Large intestine (tissue), 3 donors: ENCODE measurements around the gene GRK5. TPM values are rescaled to one million over a fixed set of nuclear protein-coding genes. Genes with fewer than 3 reads are reported as not detected.
A peak's percentile ranks its signal among the peaks of the same experiment; 100 is the strongest.

Experiments
- DNase-seq, 2 donors: peaks; one replicate each; pipeline versions ENCODE4 v3.0.0 to v3.0.0-alpha.2; 2013
- H3K27ac ChIP-seq: one replicate; pipeline ENCODE4 v1.5.1; 2013; ENCODE audit warnings: low read length
- H3K27me3 ChIP-seq: 2 replicates; pipeline ENCODE4 v1.6.1; 2013; ENCODE audit warnings: low read length; ENCODE audit not compliant: control insufficient read depth, insufficient read depth
- H3K36me3 ChIP-seq: 2 replicates; pipeline ENCODE4 v1.6.1; 2013; ENCODE audit warnings: low read length; ENCODE audit not compliant: control insufficient read depth, insufficient read depth
- H3K4me1 ChIP-seq: one replicate; pipeline ENCODE4 v1.6.1; 2013; ENCODE audit warnings: low read length; ENCODE audit not compliant: control insufficient read depth, insufficient read depth
- H3K4me3 ChIP-seq: one replicate; pipeline ENCODE4 v1.5.1; 2013; ENCODE audit warnings: low read length
- H3K9me3 ChIP-seq: one replicate; pipeline ENCODE4 v1.6.1; 2013; ENCODE audit warnings: mild to moderate bottlenecking, low read depth, low read length, moderate library complexity; ENCODE audit not compliant: control insufficient read depth
- WGBS: methylation state at CpG from one replicate; pipeline ENCODE4 v1.1.5; 2013; ENCODE audit warnings: low lambda C conversion rate; ENCODE audit not compliant: insufficient coverage; 5-methylcytosine and 5-hydroxymethylcytosine counted together
- polyA plus RNA-seq: library from polyadenylated mRNA; unstranded; fragments of 120-200 nt; gene quantifications from one replicate; pipeline ENCODE4 v1.2.1, GENCODE V29; 2013

The GRK5 gene
- polyA plus RNA-seq, 1 donor, result 38.8 TPM

GRCh38 chr10:119388849-119389345 is 181.5 kb downstream of the GRK5 start:
- H3K4me3 ChIP-seq, result no peak overlapping the region
- WGBS, result no CpG with 5 or more reads among the region's 1 CpG
- no peaks in the 10 kb centered on the region for H3K9me3 ChIP-seq
- no peaks in the 10 kb centered on the region for H3K4me1 ChIP-seq
- no peak for DNase-seq
- peaks cover 9% of the 10 kb centered on the region for H3K36me3 ChIP-seq
- no peaks in the 10 kb centered on the region for H3K27me3 ChIP-seq
- no peak overlapping the region for H3K27ac ChIP-seq

- H3K4me1 ChIP-seq, result no peaks in the 10 kb centered on the region
- no peak overlapping the region for H3K27ac ChIP-seq
- peaks cover 9% of the 10 kb centered on the region for H3K36me3 ChIP-seq
- no peaks in the 10 kb centered on the region for H3K27me3 ChIP-seq
- DNase-seq, result no peak
- no peaks in the 10 kb centered on the region for H3K9me3 ChIP-seq
- H3K4me3 ChIP-seq, result no peak overlapping the region
- no CpG with 5 or more reads among the region's 18 CpGs for WGBS
Observed at GRCh38 chr10:119391440-119392251, 184.3 kb downstream of the GRK5 start.

DNA sequence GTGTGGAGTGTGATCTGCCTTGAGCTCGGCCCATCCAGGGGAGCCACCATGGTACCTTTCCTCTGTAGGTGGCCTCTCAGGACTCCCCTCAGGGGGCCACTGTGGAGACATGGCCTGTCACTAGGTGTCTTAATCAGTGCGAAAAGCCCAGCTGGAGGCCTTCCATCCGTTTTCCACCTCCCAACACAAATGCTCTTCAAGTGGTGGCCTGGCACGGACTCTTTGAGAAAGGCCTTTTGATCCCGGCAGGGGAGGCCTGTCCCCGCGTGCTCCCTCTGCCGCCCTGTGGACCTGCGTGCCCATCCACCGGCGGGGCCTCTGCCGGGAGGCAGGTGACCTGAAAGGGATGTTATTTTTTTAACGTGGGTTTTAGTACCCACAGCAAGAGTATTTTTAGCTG is 185.6 kb downstream of the GRK5 start:
- H3K9me3 ChIP-seq, result no peaks in the 10 kb centered on the region
- no peaks in the 10 kb centered on the region for H3K4me1 ChIP-seq
- no peaks in the 10 kb centered on the region for H3K27me3 ChIP-seq
- WGBS, result no CpG with 5 or more reads among the region's 13 CpGs
- no peak overlapping the region for H3K4me3 ChIP-seq
- H3K27ac ChIP-seq, result no peak overlapping the region
- no peak for DNase-seq
- H3K36me3 ChIP-seq, result peaks cover 14% of the 10 kb centered on the region

DNA sequence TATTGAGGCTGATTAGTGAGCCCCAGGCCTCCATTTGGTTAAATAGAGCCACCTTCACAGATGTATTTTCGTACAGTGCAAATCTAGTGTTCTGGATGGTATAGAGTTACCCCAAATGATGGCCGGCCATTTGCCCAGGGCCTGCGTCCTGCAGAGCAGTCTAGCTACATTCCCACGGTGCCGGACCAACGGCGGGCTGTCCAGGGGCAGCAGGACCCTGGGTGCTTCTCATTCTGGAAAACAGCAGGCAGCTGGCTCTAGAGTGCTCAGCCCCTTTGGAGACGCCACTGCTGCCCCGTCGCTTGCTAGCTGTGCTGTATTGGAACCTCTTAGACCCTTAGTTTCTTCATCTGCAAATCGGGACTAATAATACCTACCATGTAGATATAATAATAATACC is 186.1 kb downstream of the GRK5 start:
- no CpG with 5 or more reads among the region's 11 CpGs for WGBS

DNA sequence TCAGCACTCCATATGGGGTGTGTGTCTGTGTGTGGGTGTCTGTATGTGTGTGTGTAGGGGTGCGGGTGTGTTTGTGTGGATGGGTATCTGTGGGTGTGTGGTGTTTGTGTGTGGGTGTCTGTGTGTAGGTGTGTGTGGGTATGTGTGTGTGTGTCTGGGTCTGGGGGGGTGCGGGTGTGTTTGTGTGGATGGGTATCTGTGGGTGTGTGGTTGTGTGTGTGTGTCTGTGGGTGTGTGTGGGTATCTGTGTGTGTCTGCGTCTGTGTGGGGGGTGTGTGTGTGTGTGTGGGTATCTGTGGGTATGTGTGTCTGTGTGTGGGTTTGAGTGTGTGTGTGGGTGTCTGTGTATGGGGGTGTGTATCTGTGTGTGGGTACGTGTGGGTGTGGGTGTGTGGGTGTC is 186.5 kb downstream of the GRK5 start:
- no CpG with 5 or more reads among the region's 4 CpGs for WGBS
- Histone ChIP-seq H3K4me3 (no peak overlapping the region), H3K27me3 (no peaks in the 10 kb centered on the region), H3K36me3 (peaks cover 16% of the 10 kb centered on the region), H3K27ac (no peak overlapping the region), H3K9me3 (no peaks in the 10 kb centered on the region), H3K4me1 (peaks cover 2% of the 10 kb centered on the region)
- DNase-seq, result no peak

More for the DNA sequence above, 186.1 kb downstream of the GRK5 start:
- H3K4me1 ChIP-seq, result no peaks in the 10 kb centered on the region
- no peaks in the 10 kb centered on the region for H3K9me3 ChIP-seq
- H3K27ac ChIP-seq, result no peak overlapping the region
- no peak overlapping the region for H3K4me3 ChIP-seq
- H3K27me3 ChIP-seq, result no peaks in the 10 kb centered on the region
- H3K36me3 ChIP-seq, result peaks cover 16% of the 10 kb centered on the region
- no peak for DNase-seq

DNA sequence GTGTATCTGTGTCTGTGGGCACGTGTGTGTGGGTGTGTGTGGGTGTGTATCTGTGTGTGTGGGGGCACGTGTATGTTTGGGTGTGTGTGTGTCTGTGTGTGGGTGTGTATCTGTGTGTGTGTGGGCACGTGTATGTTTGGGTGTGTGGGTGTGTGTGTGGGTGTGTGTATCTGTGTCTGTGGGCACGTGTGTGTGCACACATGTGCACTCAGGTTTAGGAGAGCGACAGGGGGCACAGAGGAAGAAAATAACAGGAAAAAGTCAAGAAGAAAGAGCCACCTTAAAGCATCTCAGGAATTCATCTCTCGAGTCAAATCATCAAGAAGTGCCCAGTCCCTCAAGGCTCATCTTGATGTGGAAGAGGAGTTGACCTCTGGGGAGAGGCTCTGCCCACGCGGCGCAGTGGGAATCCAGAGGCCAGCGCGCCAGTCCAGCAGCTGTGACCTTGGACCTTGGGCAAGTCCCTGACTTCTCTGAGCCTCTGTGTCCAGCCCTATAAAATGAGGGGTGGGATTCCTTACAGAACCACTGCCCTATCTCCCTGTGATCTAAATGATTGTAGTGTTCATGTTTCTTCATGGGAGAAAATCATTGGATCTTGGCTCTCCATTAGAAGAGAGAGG is 187.4 kb downstream of the GRK5 start:
- WGBS, result no CpG with 5 or more reads among the region's 11 CpGs
- H3K36me3 ChIP-seq, result peaks cover 20% of the 10 kb centered on the region
- no peak overlapping the region for H3K4me3 ChIP-seq
- no peaks in the 10 kb centered on the region for H3K27me3 ChIP-seq
- no peak for DNase-seq
- no peaks in the 10 kb centered on the region for H3K9me3 ChIP-seq
- peaks cover 7% of the 10 kb centered on the region for H3K4me1 ChIP-seq
- H3K27ac ChIP-seq, result no peak overlapping the region

DNA sequence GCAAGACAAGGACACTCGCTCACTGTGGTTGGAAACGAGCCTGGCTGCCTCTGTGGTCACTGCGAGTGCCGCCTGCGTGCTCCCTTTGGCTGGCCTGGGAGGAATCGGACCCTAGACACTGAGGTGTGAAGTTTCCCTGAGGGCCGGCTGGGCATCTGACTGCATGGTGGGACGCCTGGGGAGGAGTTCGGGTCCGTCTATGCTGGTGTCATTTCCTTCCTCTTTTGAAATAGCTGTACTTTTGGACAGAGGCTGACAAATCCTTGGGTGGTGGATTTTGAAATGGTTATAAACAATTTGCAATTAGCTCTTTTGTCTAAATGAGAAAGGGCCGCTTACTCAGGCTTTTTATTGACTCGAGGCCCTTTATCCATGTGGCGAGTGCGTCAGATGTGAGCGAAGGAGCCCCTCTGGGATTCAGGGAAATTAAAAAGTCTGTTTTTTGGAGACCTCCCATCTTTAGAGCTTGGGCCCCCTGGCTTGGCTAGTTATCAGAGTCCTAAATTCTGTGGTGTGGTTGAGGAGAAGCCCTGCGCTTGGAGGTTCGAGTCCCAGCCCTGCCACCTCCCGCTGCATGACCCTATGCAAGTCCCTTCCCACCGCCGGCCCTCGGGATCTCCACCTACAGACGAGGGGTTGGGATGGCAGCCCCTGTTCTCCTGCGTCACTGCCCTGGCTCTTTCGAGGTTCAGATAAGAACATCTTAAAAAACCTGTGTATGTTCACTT is 188.1 kb downstream of the GRK5 start:
- no peak overlapping the region for H3K27ac ChIP-seq
- H3K27me3 ChIP-seq, result no peaks in the 10 kb centered on the region
- no peaks in the 10 kb centered on the region for H3K9me3 ChIP-seq
- peaks cover 7% of the 10 kb centered on the region for H3K4me1 ChIP-seq
- no peak for DNase-seq
- H3K36me3 ChIP-seq, result peaks cover 25% of the 10 kb centered on the region
- 100% methylated on average over 1 of the region's 24 CpGs for WGBS
- no peak overlapping the region for H3K4me3 ChIP-seq

DNA sequence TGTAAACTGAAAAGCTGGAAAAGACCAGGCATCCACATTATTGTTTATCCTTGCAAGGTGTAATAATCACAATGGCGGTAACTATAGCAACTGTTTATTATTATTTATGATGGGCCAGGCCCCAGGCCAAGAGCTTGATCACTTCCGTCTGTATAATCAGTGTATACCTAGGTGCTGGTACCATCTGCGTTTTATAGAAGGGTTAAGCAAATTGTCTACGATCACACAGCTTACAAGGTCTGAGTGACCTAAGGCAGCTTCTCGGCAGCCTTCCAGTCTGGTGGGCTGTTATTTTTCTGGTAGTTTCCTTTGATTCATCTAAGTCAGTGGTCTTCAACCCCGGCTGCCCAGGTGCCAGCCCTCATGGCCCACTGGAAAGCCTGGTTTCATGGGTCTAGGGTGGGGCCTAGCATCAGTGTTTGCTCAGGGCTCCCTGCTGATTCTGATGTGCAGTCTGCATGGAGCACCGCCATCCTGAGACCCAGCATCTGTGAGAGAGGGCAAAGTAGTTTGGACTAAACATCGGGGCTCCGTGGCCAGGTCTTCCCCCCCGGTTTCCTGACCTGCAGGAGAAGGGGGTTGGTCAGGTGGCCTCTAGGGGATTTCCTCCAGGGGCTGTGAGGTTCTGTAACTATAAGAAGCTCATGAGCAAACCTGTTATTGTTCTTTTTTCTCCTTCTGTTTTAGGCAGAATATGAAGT is 188.8 kb downstream of the GRK5 start:
- peak in 1 of 2 donors; percentile 45 for DNase-seq
- no peak overlapping the region for H3K27ac ChIP-seq
- no peaks in the 10 kb centered on the region for H3K27me3 ChIP-seq
- H3K4me3 ChIP-seq, result no peak overlapping the region
- no CpG with 5 or more reads among the region's 10 CpGs for WGBS
- H3K9me3 ChIP-seq, result no peaks in the 10 kb centered on the region
- peaks cover 25% of the 10 kb centered on the region for H3K36me3 ChIP-seq
- peaks cover 7% of the 10 kb centered on the region for H3K4me1 ChIP-seq

DNA sequence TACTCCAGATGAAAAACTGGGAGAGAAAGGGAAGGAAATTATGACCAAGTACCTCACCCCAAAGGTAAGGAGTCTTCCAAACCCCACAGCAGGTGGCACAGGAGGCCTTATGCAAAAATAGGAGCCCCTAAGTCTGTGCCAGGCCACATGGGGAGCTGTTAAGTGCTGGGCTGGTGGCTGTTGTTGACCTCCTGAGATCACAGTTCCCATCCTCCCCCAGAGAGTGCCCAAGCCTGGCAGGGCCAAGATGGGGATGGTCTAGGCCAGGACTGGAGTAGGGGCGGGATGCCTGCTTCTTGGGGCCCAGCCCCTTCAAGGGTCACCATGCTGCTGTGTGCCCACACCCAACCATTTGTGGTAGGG is 189.3 kb downstream of the GRK5 start:
- Histone ChIP-seq H3K9me3 (no peaks in the 10 kb centered on the region), H3K27me3 (no peaks in the 10 kb centered on the region), H3K36me3 (peaks cover 25% of the 10 kb centered on the region), H3K4me1 (peaks cover 7% of the 10 kb centered on the region), H3K27ac (no peak overlapping the region), H3K4me3 (no peak overlapping the region)
- no peak for DNase-seq
- WGBS, result no CpG with 5 or more reads among the region's 1 CpG

- WGBS, result no CpG with 5 or more reads among the region's 6 CpGs
- no peak for DNase-seq
- Histone ChIP-seq H3K4me1 (peaks cover 7% of the 10 kb centered on the region), H3K27me3 (no peaks in the 10 kb centered on the region), H3K4me3 (no peak overlapping the region), H3K27ac (no peak overlapping the region), H3K9me3 (no peaks in the 10 kb centered on the region), H3K36me3 (peaks cover 25% of the 10 kb centered on the region)
Observed at GRCh38 chr10:119397416-119397815, 190.0 kb downstream of the GRK5 start.
